Endothelial cell of umbilical vein (primary cell): ENCODE data around the gene RAB19. TPM values are rescaled to one million over a fixed set of nuclear protein-coding genes. Genes with fewer than 3 reads are reported as not detected.
A peak's percentile ranks its signal among the peaks of the same experiment; 100 is the strongest.

Source experiments
- BruUV-seq: library from RNA; stranded (reverse); fragments of 400-500 nt; replicated peaks from 2 replicates; lab custom pipeline; 2021; lab: Mats Ljungman, UMichigan
- CTCF ChIA-PET: fragments of 300-600, 350-600 bp; sonication (Branson Sonifier 250); formaldehyde crosslinking; loops from one replicate; lab custom pipeline; 2021; ENCODE audit warnings: antibody characterized with exemption, inconsistent platforms; lab: Charles Lee
- POLR2A ChIA-PET: fragments of 300-600, 350-600 bp; sonication (Branson Sonifier 250); formaldehyde crosslinking; loops from one replicate; lab custom pipeline; 2021; ENCODE audit warnings: antibody characterized with exemption, inconsistent platforms; lab: Charles Lee
- DNase-seq: peaks from one replicate; pipeline ENCODE4 v3.0.0-alpha.2; 2011; ENCODE audit warnings: low read depth, low spot score
- FAIRE-seq: peaks from 2 replicates; lab custom pipeline; 2011; peaks lifted over from hg19 to GRCh38; lab: Jason Lieb, UNC
- H2AFZ ChIP-seq: 2 replicates; pipeline ENCODE4 v1.6.0; 2012; ENCODE audit warnings: low read depth, low read length, control low read depth, inconsistent platforms
- H3K27ac ChIP-seq: 2 replicates; pipeline ENCODE4 v1.5.1; 2011; ENCODE audit warnings: low read depth, mild to moderate bottlenecking, control low read depth, low read length, moderate library complexity; ENCODE audit not compliant: insufficient read depth
- H3K27me3 ChIP-seq, 2 experiments: 2 replicates each; pipeline versions ENCODE4 v1.6.0 to v1.6.1; 2011; ENCODE audit warnings: low read length in 2 of 2, mixed read lengths in 1 of 2; ENCODE audit not compliant: control insufficient read depth in 2 of 2, insufficient read depth in 2 of 2
- H3K36me3 ChIP-seq, 2 experiments: 2 replicates in 1 of 2; 3 replicates in 1 of 2; pipeline ENCODE4 v1.5.1; 2011; ENCODE audit warnings: low read length in 2 of 2, mild to moderate bottlenecking in 1 of 2, moderate library complexity in 1 of 2; ENCODE audit not compliant: control insufficient read depth in 2 of 2, insufficient read depth in 2 of 2; ENCODE audit errors: extremely low read depth in 1 of 2
- H3K4me1 ChIP-seq: 3 replicates; pipeline ENCODE4 v1.5.1; 2011; ENCODE audit warnings: mild to moderate bottlenecking, low read length; ENCODE audit not compliant: control insufficient read depth, insufficient read depth; ENCODE audit errors: extremely low read depth
- H3K4me2 ChIP-seq: 2 replicates; pipeline ENCODE4 v1.6.1; 2011; ENCODE audit warnings: low read length, control low read depth, mixed read lengths; ENCODE audit not compliant: insufficient read depth
- H3K4me3 ChIP-seq, 3 experiments: fragments of 200-600 bp in 1 of 3; sonication (generic), shearing (Covaris generic) in 1 of 3; replicated peaks in 1 of 3; 2 replicates each; pipeline ENCODE4 v1.5.1; 2011 to 2016; ENCODE audit warnings: control low read depth in 3 of 3, low read length in 3 of 3, mild to moderate bottlenecking in 2 of 3, inconsistent platforms in 1 of 3, low read depth in 1 of 3, moderate library complexity in 1 of 3; ENCODE audit not compliant: insufficient read depth in 1 of 3
- H3K79me2 ChIP-seq: 2 replicates; pipeline ENCODE4 v1.6.0; 2012; ENCODE audit warnings: low read length, inconsistent platforms; ENCODE audit not compliant: control insufficient read depth, insufficient read depth
- H3K9ac ChIP-seq: replicated peaks from 2 replicates; pipeline ENCODE3; 2011; ENCODE audit warnings: low read length, control low read depth; ENCODE audit not compliant: insufficient read depth; ENCODE audit errors: extremely low read depth
- H3K9me1 ChIP-seq: replicated peaks from 3 replicates; pipeline ENCODE4 v1.6.0; 2011; ENCODE audit warnings: mild to moderate bottlenecking, low read length; ENCODE audit not compliant: control insufficient read depth, insufficient read depth; ENCODE audit errors: extremely low read depth
- H3K9me3 ChIP-seq: replicated peaks from 2 replicates; pipeline ENCODE4 v1.5.1; 2012; ENCODE audit warnings: low read length, inconsistent platforms; ENCODE audit not compliant: control insufficient read depth, insufficient read depth
- H4K20me1 ChIP-seq: replicated peaks from 2 replicates; pipeline ENCODE3; 2011; ENCODE audit warnings: mild to moderate bottlenecking, low read length; ENCODE audit not compliant: control insufficient read depth, insufficient read depth; ENCODE audit errors: extremely low read depth
- EZH2 ChIP-seq: IDR thresholded peaks from 2 replicates; pipeline ENCODE4 v1.6.1; 2012; ENCODE audit warnings: borderline replicate concordance, low read depth, mild to moderate bottlenecking, moderate library complexity, low read length, inconsistent platforms; ENCODE audit not compliant: severe bottlenecking
- FOS ChIP-seq: IDR thresholded peaks from 2 replicates; pipeline ENCODE4 v1.6.1; 2011; ENCODE audit warnings: mild to moderate bottlenecking, low read length, moderate library complexity, borderline replicate concordance; ENCODE audit not compliant: insufficient read depth
- GATA2 ChIP-seq: IDR thresholded peaks from 2 replicates; pipeline ENCODE4 v1.7.0; 2011; ENCODE audit warnings: low read depth, mild to moderate bottlenecking, moderate library complexity, mixed read lengths, low read length; ENCODE audit not compliant: insufficient read length, insufficient read depth
- JUN ChIP-seq: IDR thresholded peaks from 2 replicates; pipeline ENCODE4 v1.6.1; 2011; ENCODE audit warnings: borderline replicate concordance, low read depth; ENCODE audit not compliant: insufficient read length, insufficient read depth
- MYC ChIP-seq: IDR thresholded peaks from one replicate; pipeline ENCODE4 v1.6.1; 2011; ENCODE audit warnings: mild to moderate bottlenecking, low read depth, low read length
- dilution Hi-C: fragments of 300-500 bp; cut with MboI; formaldehyde crosslinking; loops from one replicate; pipeline ENCODE4 v1.15.0; 2019; ENCODE audit warnings: low sequenced_read_pairs; ENCODE audit not compliant: extremely low pct_ligation_motif_present
- intact Hi-C: fragments of 100-400 bp; cut with micrococcal nuclease; formaldehyde crosslinking; loops from one replicate; pipeline ENCODE4 v1.10.0; 2022
- polyA plus RNA-seq, 4 experiments: library from polyadenylated mRNA; depleted of rRNA in 3 of 4; stranded (reverse) in 3 of 4; unstranded in 1 of 4; fragments of >200 nt; gene quantifications; 2 replicates each; pipeline versions ENCODE4 v1.2.1 to v1.2.3, GENCODE V29; 2011 to 2012; ENCODE audit warnings: missing spikeins in 1 of 4
- total RNA-seq: library from RNA; stranded (reverse); gene quantifications from 2 replicates; pipeline ENCODE4 v1.2.3, GENCODE V29; 2021
- TF ChIP-seq, protein P1 (sequence below), 2 donors: IDR thresholded peaks; 1 replicate in 1 of 2; 2 replicates in 1 of 2; pipeline ENCODE4 v1.5.1; 2011; ENCODE audit warnings: low read length in 2 of 2, mild to moderate bottlenecking in 2 of 2, moderate library complexity in 2 of 2, control low read depth in 1 of 2, inconsistent platforms in 1 of 2, low read depth in 1 of 2; ENCODE audit not compliant: insufficient read depth in 1 of 2; ENCODE audit errors: extremely low read depth in 1 of 2

RAB19 gene
- total and polyA plus RNA-seq, 2 donors (not counting 3 experiments of a cell fraction or from before 2014, with no cell fraction given) = not detected

DNA sequence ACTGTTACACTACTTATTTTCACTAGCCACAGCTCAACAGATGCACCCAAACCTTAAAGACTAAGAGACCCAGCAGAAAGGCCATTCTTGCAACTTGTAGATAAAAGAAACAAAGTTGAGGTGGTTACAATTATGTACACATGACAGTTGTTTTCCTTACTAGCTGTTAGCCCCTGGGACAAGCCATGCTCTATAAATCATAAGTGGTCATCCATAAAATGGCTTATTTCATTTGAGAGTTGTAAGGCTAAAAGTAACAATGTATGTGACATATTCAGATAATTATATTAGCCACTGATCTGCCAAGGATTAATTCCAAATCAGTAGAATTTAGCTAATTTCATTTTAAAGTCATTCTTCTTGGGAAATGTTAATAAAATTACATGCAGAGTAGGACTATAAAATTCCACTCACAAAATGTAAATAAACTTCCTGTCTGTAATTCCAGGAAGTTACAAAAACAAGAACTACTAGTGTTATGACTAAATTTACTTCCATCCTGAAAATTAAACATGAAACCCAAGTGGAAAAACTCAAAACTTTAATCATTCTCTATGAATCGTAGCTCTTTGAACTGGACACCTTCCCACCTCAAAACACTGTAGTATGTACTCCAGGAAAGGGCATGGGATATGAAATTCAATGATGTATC, 18.8 kb upstream of the RAB19 start:
- H3K4me3 ChIP-seq = no peak overlapping the region
- no peak overlapping the region for H2AFZ ChIP-seq
- ChIA-PET CTCF (interaction anchor here (1.0 to 2.0 kb wide), 7 partner anchors 9 to 42 kb away, joined by 3 to 8 read pairs (median 3); no protein-coding TSS in a partner anchor), POLR2A (no interaction called here)
- H3K9me1 ChIP-seq = no peaks in the 10 kb centered on the region
- no peaks in the 10 kb centered on the region for H3K9me3 ChIP-seq
- peak overlapping the region; percentile 44 for H3K4me2 ChIP-seq
- peaks cover 0 to 8% of the 10 kb centered on the region in 2 experiments for H3K36me3 ChIP-seq
- no peak overlapping the region for H3K27ac ChIP-seq
- no peaks in the 10 kb centered on the region for H3K27me3 ChIP-seq
- TF ChIP-seq JUN (no peak), GATA2 (no peak), MYC (no peak), EZH2 (no peak), FOS (peak; percentile 19)
- TF ChIP-seq, protein P1, sequence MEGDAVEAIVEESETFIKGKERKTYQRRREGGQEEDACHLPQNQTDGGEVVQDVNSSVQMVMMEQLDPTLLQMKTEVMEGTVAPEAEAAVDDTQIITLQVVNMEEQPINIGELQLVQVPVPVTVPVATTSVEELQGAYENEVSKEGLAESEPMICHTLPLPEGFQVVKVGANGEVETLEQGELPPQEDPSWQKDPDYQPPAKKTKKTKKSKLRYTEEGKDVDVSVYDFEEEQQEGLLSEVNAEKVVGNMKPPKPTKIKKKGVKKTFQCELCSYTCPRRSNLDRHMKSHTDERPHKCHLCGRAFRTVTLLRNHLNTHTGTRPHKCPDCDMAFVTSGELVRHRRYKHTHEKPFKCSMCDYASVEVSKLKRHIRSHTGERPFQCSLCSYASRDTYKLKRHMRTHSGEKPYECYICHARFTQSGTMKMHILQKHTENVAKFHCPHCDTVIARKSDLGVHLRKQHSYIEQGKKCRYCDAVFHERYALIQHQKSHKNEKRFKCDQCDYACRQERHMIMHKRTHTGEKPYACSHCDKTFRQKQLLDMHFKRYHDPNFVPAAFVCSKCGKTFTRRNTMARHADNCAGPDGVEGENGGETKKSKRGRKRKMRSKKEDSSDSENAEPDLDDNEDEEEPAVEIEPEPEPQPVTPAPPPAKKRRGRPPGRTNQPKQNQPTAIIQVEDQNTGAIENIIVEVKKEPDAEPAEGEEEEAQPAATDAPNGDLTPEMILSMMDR (IDR thresholded peaks at IDR 0.05; ENCODE audit: extremely low read depth in 1 of 2, insufficient read depth in 1 of 2, low read depth in 1 of 2, low read length in 2 of 2) = no peak
- intact Hi-C loops (no loop called here), dilution Hi-C loops (no loop called here)
- DNase-seq = peak; percentile 32
- no TSS peak for BruUV-seq
- FAIRE-seq = peak; percentile 52
- peaks cover 9% of the 10 kb centered on the region for H3K4me1 ChIP-seq
- peaks cover 32% of the 10 kb centered on the region for H3K79me2 ChIP-seq
- no peak overlapping the region for H3K9ac ChIP-seq
- no peaks in the 10 kb centered on the region for H4K20me1 ChIP-seq
